A549 (cell line): ENCODE data around the gene TGDS.
"Not testable (repeated sequence)": the region's sequence is repeated elsewhere in the genome, so short reads cannot be mapped to it uniquely, and the experiment has no call there.

Experiments used
- CTCF ChIP-seq: fragments of >200 bp; sonication (Bioruptor Twin); formaldehyde crosslinking; IDR thresholded peaks from 3 replicates; pipeline ENCODE4 v1.5.1; 2016
- EP300 ChIP-seq, 2 experiments: fragments of >200 bp; sonication (Bioruptor Twin); formaldehyde crosslinking; IDR thresholded peaks; 2 replicates in 1 of 2; 3 replicates in 1 of 2; pipeline ENCODE4 v1.6.1; 2016 to 2017
- ESRRA ChIP-seq: fragments of 150-350 bp; IDR thresholded peaks from 2 replicates; pipeline ENCODE4 v1.6.1; 2014; ENCODE audit warnings: mild to moderate bottlenecking, low read length, borderline replicate concordance
- JUN ChIP-seq, 2 experiments: fragments of >200 bp; sonication (Bioruptor Twin); formaldehyde crosslinking; IDR thresholded peaks; 2 replicates in 1 of 2; 3 replicates in 1 of 2; pipeline ENCODE4 v1.6.1; 2016 to 2017
- KDM1A ChIP-seq: fragments of 200-600 bp; sonication (generic); IDR thresholded peaks from 2 replicates; pipeline ENCODE4 v1.6.1; 2016; ENCODE audit warnings: low read depth, mild to moderate bottlenecking
- PBX3 ChIP-seq: IDR thresholded peaks from 2 replicates; pipeline ENCODE4 v1.6.1; 2012
- POLR2A ChIP-seq: IDR thresholded peaks from 2 replicates; pipeline ENCODE4 v1.6.1; 2012; ENCODE audit warnings: mild to moderate bottlenecking, low read length
- TF ChIP-seq, protein P1 (sequence below): IDR thresholded peaks from 2 replicates; pipeline ENCODE4 v1.6.1; 2012
- TF ChIP-seq, protein P2 (sequence below): fragments of 450-650 bp; IDR thresholded peaks from 2 replicates; pipeline ENCODE4 v1.6.1; 2014; ENCODE audit warnings: antibody characterized with exemption

DNA sequence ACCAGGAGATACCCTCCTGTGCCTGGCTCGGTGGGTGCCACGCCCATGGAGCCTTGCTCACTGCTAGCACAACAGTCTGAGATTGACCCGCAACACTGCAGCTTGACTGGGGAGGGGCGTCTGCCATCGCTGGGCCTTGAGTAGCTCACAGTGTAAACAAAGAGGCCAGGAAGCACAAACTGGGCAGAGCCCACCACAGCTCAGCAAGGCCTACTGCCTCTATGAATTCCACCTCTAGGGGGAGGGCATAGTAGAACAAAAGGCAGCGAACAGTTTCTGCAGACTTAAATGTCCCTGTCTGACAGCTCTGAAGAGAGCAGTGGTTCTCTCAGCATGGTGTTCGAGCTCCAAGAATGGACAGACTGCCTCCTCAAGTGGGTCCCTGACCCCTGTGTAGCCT is 69.0 kb downstream of the TGDS start:
- not testable (repeated sequence) for TF ChIP-seq JUN (IDR thresholded peaks at IDR 0.05); ESRRA; CTCF; POLR2A; KDM1A; EP300 (IDR thresholded peaks at IDR 0.05); PBX3
- TF ChIP-seq, protein P1, sequence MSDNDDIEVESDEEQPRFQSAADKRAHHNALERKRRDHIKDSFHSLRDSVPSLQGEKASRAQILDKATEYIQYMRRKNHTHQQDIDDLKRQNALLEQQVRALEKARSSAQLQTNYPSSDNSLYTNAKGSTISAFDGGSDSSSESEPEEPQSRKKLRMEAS = not testable (repeated sequence)
- TF ChIP-seq, protein P2, sequence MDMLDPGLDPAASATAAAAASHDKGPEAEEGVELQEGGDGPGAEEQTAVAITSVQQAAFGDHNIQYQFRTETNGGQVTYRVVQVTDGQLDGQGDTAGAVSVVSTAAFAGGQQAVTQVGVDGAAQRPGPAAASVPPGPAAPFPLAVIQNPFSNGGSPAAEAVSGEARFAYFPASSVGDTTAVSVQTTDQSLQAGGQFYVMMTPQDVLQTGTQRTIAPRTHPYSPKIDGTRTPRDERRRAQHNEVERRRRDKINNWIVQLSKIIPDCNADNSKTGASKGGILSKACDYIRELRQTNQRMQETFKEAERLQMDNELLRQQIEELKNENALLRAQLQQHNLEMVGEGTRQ = not testable (repeated sequence)
